SK-N-SH (cell line): ENCODE results near the gene P2RX1. TPM values are rescaled to one million over a fixed set of nuclear protein-coding genes. Genes with fewer than 3 reads are reported as not detected.

ENCODE experiments used
- CTCF ChIA-PET: fragments of 300-600, 350-600 bp; formaldehyde crosslinking; extraction: SDS; loops from one replicate; lab custom pipeline; 2021; lab: Yijun Ruan, JAX
- POLR2A ChIA-PET: fragments of 350-600 bp; sonication (Branson Sonifier 250); formaldehyde crosslinking; extraction: SDS; loops from one replicate; lab custom pipeline; 2020; ENCODE audit warnings: antibody characterized with exemption, inconsistent platforms; lab: Yijun Ruan, JAX
- DNase-seq: peaks from one replicate; pipeline ENCODE4 v3.0.0; 2012
- H2AFZ ChIP-seq: fragments of 200-600 bp; sonication (generic); 2 replicates; pipeline ENCODE4 v1.8.1; 2016; ENCODE audit warnings: antibody characterized with exemption, mild to moderate bottlenecking, low read depth
- H3F3A ChIP-seq: fragments of 200-600 bp; sonication (generic); replicated peaks from 2 replicates; pipeline ENCODE3; 2016; ENCODE audit warnings: antibody characterized with exemption, mild to moderate bottlenecking; ENCODE audit not compliant: insufficient read depth
- H3K27ac ChIP-seq, 2 experiments: fragments of 200-500 bp in 1 of 2; fragments of 200-600 bp in 1 of 2; sonication (Bioruptor generic) in 1 of 2; sonication (generic), shearing (Covaris generic) in 1 of 2; 2 replicates each; pipeline versions ENCODE4 v1.5.1 to v1.6.1; 2014 to 2016; ENCODE audit warnings: low read depth in 2 of 2, inconsistent platforms in 1 of 2, low read length in 1 of 2, mild to moderate bottlenecking in 1 of 2, mixed read lengths in 1 of 2
- H3K27me3 ChIP-seq: fragments of 200-600 bp; sonication (generic), shearing (Covaris generic); 2 replicates; pipeline ENCODE4 v1.6.1; 2016; ENCODE audit warnings: mixed run types; ENCODE audit not compliant: insufficient read depth
- H3K36me3 ChIP-seq, 2 experiments: fragments of 200-500 bp in 1 of 2; fragments of 200-600 bp in 1 of 2; sonication (Bioruptor generic) in 1 of 2; sonication (generic) in 1 of 2; replicated peaks in 1 of 2; 2 replicates each; pipeline versions ENCODE3 to v1.5.1; 2014 to 2016; ENCODE audit warnings: low read length in 1 of 2, mild to moderate bottlenecking in 1 of 2; ENCODE audit not compliant: insufficient read depth in 2 of 2, control insufficient read depth in 1 of 2
- H3K4me1 ChIP-seq, 2 experiments: fragments of 200-500 bp in 1 of 2; fragments of 200-600 bp in 1 of 2; sonication (Bioruptor generic) in 1 of 2; sonication (generic), shearing (Covaris generic) in 1 of 2; 2 replicates each; pipeline versions ENCODE4 v1.5.1 to v1.6.1; 2014 to 2016; ENCODE audit warnings: low read depth in 1 of 2, low read length in 1 of 2, mixed run types in 1 of 2; ENCODE audit not compliant: insufficient read depth in 2 of 2, control insufficient read depth in 1 of 2
- H3K4me2 ChIP-seq: fragments of 200-600 bp; sonication (generic), shearing (Covaris generic); 2 replicates; pipeline ENCODE4 v1.6.1; 2017; ENCODE audit warnings: mixed run types
- H3K4me3 ChIP-seq, 2 experiments: fragments of 200-500 bp in 1 of 2; fragments of 200-600 bp in 1 of 2; sonication (Bioruptor generic) in 1 of 2; sonication (generic), shearing (Covaris generic) in 1 of 2; 2 replicates each; pipeline versions ENCODE4 v1.5.1 to v1.8.1; 2014 to 2016; ENCODE audit warnings: low read depth in 2 of 2, inconsistent platforms in 1 of 2, low read length in 1 of 2, mild to moderate bottlenecking in 1 of 2, mixed read lengths in 1 of 2, moderate library complexity in 1 of 2
- H3K79me2 ChIP-seq: fragments of 200-600 bp; sonication (generic); 2 replicates; pipeline ENCODE4 v1.8.1; 2017; ENCODE audit warnings: mild to moderate bottlenecking; ENCODE audit not compliant: insufficient read depth
- H3K9ac ChIP-seq: fragments of 200-600 bp; sonication (generic); 2 replicates; pipeline ENCODE4 v1.6.1; 2017; ENCODE audit warnings: mixed run types
- H3K9me2 ChIP-seq: fragments of 200-600 bp; sonication (generic); 2 replicates; pipeline ENCODE4 v1.6.1; 2017; ENCODE audit warnings: mixed run types
- H3K9me3 ChIP-seq: fragments of 200-600 bp; sonication (generic); 2 replicates; pipeline ENCODE4 v1.6.1; 2017; ENCODE audit warnings: mixed run types, mild to moderate bottlenecking, moderate library complexity
- H4K20me1 ChIP-seq: fragments of 200-600 bp; sonication (generic); 2 replicates; pipeline ENCODE4 v1.6.1; 2017; ENCODE audit warnings: mild to moderate bottlenecking, mixed run types; ENCODE audit not compliant: insufficient read depth
- CHD2 ChIP-seq: fragments of 150-350 bp; IDR thresholded peaks from 2 replicates; pipeline ENCODE4 v1.6.1; 2018; ENCODE audit warnings: low read length; ENCODE audit not compliant: partially characterized antibody
- ELF1 ChIP-seq: IDR thresholded peaks from 2 replicates; pipeline ENCODE4 v1.4.0; 2012
- FOSL2 ChIP-seq: IDR thresholded peaks from 2 replicates; pipeline ENCODE4 v1.4.0; 2012; ENCODE audit warnings: low read depth, mild to moderate bottlenecking, moderate library complexity, borderline replicate concordance
- FOXJ3 ChIP-seq: sonication (generic); formaldehyde crosslinking; IDR thresholded peaks from 2 replicates; pipeline ENCODE4 v1.5.1; 2020; ENCODE audit warnings: mild to moderate bottlenecking, missing genetic modification reagents
- FOXM1 ChIP-seq: IDR thresholded peaks from 2 replicates; pipeline ENCODE4 v1.4.0; 2012; ENCODE audit warnings: low read depth, mild to moderate bottlenecking
- MAX ChIP-seq: IDR thresholded peaks from 2 replicates; pipeline ENCODE4 v1.4.0; 2012; ENCODE audit warnings: low read depth
- MEF2A ChIP-seq: IDR thresholded peaks from 2 replicates; pipeline ENCODE4 v1.4.0; 2012; ENCODE audit warnings: low read depth, borderline replicate concordance
- MXI1 ChIP-seq: IDR thresholded peaks from 2 replicates; pipeline ENCODE4 v1.6.1; 2012; ENCODE audit warnings: mild to moderate bottlenecking, low read depth, low read length, improper control_type of control experiment
- NRF1 ChIP-seq: IDR thresholded peaks from 2 replicates; pipeline ENCODE4 v1.6.1; 2012; ENCODE audit warnings: low read depth, mild to moderate bottlenecking, low read length
- PBX3 ChIP-seq: IDR thresholded peaks from 2 replicates; pipeline ENCODE4; 2012
- POLR2AphosphoS5 ChIP-seq: IDR thresholded peaks from 2 replicates; pipeline ENCODE4 v1.6.1; 2012; ENCODE audit warnings: low read depth, low read length
- RAD21 ChIP-seq: IDR thresholded peaks from 2 replicates; pipeline ENCODE4 v1.6.1; 2012; ENCODE audit warnings: mild to moderate bottlenecking, low read length
- RFX5 ChIP-seq: IDR thresholded peaks from 2 replicates; pipeline ENCODE4 v1.6.1; 2012; ENCODE audit warnings: mild to moderate bottlenecking, improper control_type of control experiment, low read length
- RXRA ChIP-seq: IDR thresholded peaks from 2 replicates; pipeline ENCODE4 v1.4.0; 2012; ENCODE audit warnings: low read depth, mild to moderate bottlenecking, borderline replicate concordance
- SMC3 ChIP-seq: IDR thresholded peaks from 2 replicates; pipeline ENCODE4 v1.6.1; 2012; ENCODE audit warnings: low read depth, low read length, improper control_type of control experiment
- TAF1 ChIP-seq: IDR thresholded peaks from 2 replicates; pipeline ENCODE4 v1.6.1; 2012; ENCODE audit warnings: low read depth, mild to moderate bottlenecking, low read length, moderate library complexity, borderline replicate concordance
- TCF12 ChIP-seq: IDR thresholded peaks from 2 replicates; pipeline ENCODE4 v1.4.0; 2012
- USF2 ChIP-seq: fragments of 150-350 bp; IDR thresholded peaks from 2 replicates; pipeline ENCODE4 v1.6.1; 2017; ENCODE audit warnings: antibody characterized with exemption, low read length, low read depth, borderline replicate concordance
- YY1 ChIP-seq: IDR thresholded peaks from 2 replicates; pipeline ENCODE4 v1.4.0; 2012; ENCODE audit warnings: low read depth, mild to moderate bottlenecking
- WGBS: methylation state at CpG from one replicate; pipeline ENCODE4 v1.1.6; 2017; ENCODE audit warnings: low lambda C conversion rate; 5-methylcytosine and 5-hydroxymethylcytosine counted together
- polyA plus RNA-seq, 3 experiments: library from polyadenylated mRNA; depleted of rRNA; stranded (reverse); fragments of >200 nt; gene quantifications; 2 replicates each; pipeline ENCODE4 v1.2.3, GENCODE V29; 2012
- TF ChIP-seq, protein P1 (sequence below): fragments of 200-600 bp; sonication (generic); IDR thresholded peaks from 2 replicates; pipeline ENCODE4 v1.6.1; 2017; ENCODE audit warnings: antibody characterized with exemption, mild to moderate bottlenecking, moderate library complexity

The P2RX1 gene
- polyA plus RNA-seq, 1 of the 3 experiments (the other 2 are of a cell fraction) = not detected

DNA sequence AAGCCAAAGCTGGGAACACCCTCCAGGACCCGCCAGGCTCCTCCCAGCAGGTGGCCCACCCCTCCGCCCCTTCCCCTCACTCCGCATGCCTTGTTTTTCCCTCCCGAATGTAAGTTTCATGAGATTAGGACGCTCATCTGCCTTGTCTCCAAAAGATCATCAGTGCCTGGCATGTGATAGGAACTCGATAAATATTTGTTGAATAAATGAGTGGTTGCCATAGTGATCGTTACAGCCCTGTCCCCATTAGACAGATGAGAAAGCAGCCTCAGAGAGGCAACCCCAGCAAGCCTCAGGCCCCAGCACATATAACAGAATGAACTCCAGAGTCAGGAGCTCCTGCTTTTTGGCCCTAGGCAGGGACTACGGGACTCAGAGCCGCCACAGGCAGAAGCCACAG lies 28.5 kb downstream of the P2RX1 start:
- TF ChIP-seq FOXJ3 (CRISPR knock-in tag) = no peak
- no peak for TF ChIP-seq MXI1
- no peak for TF ChIP-seq SMC3
- no peak for TF ChIP-seq NRF1
- TF ChIP-seq POLR2AphosphoS5 = no peak
- TF ChIP-seq FOSL2 = no peak
- TF ChIP-seq MEF2A = no peak
- TF ChIP-seq ELF1 = no peak
- TF ChIP-seq USF2 = no peak
- no peak for TF ChIP-seq MAX
- TF ChIP-seq RFX5 = no peak
- TF ChIP-seq FOXM1 = no peak
- no peak for TF ChIP-seq PBX3
- TF ChIP-seq CHD2 = no peak
- no peak for TF ChIP-seq YY1
- TF ChIP-seq, protein P1, sequence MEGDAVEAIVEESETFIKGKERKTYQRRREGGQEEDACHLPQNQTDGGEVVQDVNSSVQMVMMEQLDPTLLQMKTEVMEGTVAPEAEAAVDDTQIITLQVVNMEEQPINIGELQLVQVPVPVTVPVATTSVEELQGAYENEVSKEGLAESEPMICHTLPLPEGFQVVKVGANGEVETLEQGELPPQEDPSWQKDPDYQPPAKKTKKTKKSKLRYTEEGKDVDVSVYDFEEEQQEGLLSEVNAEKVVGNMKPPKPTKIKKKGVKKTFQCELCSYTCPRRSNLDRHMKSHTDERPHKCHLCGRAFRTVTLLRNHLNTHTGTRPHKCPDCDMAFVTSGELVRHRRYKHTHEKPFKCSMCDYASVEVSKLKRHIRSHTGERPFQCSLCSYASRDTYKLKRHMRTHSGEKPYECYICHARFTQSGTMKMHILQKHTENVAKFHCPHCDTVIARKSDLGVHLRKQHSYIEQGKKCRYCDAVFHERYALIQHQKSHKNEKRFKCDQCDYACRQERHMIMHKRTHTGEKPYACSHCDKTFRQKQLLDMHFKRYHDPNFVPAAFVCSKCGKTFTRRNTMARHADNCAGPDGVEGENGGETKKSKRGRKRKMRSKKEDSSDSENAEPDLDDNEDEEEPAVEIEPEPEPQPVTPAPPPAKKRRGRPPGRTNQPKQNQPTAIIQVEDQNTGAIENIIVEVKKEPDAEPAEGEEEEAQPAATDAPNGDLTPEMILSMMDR = no peak
- TF ChIP-seq RXRA = no peak
- no peak for TF ChIP-seq TCF12
- no peak for TF ChIP-seq TAF1
- no peak for TF ChIP-seq RAD21
- Histone ChIP-seq H2AFZ (no peak overlapping the region), H3K9ac (no peak overlapping the region), H3K4me1 (peaks cover 9 to 34% of the 10 kb centered on the region in 2 experiments; a peak in 3 of 4 replicates), H3K27ac (no peak overlapping the region), H3K9me2 (no peaks in the 10 kb centered on the region), H3K4me2 (no peak overlapping the region), H3K36me3 (peaks cover 0 to 5% of the 10 kb centered on the region in 2 experiments), H4K20me1 (0 out of 2 replicates have a peak, but pooled peaks cover 4% of the 10 kb centered on the region), H3F3A (peaks cover 10% of the 10 kb centered on the region), H3K9me3 (no peaks in the 10 kb centered on the region), H3K4me3 (no peak overlapping the region), H3K27me3 (no peaks in the 10 kb centered on the region), H3K79me2 (peaks cover 18% of the 10 kb centered on the region; the same call in 1 of the 2 replicates)
- 91% methylated on average over 9 of the region's 9 CpGs for WGBS
- ChIA-PET CTCF (interaction anchor here (0.6 to 1.1 kb wide), 2 partner anchors 24 to 154 kb away, joined by 3 read pairs; no protein-coding TSS in a partner anchor), POLR2A (no interaction called here)
- no peak for DNase-seq
